ENCODE results near the gene GRIN3A.

GRIN3A gene

DNA sequence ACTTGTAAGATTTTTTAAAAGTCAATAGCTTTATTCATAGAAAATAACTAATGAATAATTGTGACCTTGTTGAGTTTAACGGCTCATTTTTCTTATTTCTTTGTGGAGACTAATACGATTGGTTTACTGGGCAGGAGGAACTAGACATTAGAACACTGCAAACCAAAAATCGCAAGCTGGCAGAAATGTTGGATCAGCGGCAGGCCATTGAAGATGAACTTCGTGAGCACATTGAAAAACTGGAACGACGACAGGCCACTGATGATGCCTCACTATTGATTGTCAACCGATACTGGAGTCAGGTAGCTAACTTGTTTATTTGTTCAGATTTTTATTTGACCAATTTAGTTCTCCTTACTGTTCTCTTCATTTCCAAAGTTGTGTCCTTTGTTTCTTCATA is 198.4 kb downstream of the GRIN3A start:
- no peak for TF ChIP-seq EZH2phosphoT487 (IDR thresholded peaks at IDR 0.05; ENCODE audit: borderline replicate concordance, low read length)
- TF ChIP-seq, protein P1, sequence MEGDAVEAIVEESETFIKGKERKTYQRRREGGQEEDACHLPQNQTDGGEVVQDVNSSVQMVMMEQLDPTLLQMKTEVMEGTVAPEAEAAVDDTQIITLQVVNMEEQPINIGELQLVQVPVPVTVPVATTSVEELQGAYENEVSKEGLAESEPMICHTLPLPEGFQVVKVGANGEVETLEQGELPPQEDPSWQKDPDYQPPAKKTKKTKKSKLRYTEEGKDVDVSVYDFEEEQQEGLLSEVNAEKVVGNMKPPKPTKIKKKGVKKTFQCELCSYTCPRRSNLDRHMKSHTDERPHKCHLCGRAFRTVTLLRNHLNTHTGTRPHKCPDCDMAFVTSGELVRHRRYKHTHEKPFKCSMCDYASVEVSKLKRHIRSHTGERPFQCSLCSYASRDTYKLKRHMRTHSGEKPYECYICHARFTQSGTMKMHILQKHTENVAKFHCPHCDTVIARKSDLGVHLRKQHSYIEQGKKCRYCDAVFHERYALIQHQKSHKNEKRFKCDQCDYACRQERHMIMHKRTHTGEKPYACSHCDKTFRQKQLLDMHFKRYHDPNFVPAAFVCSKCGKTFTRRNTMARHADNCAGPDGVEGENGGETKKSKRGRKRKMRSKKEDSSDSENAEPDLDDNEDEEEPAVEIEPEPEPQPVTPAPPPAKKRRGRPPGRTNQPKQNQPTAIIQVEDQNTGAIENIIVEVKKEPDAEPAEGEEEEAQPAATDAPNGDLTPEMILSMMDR (IDR thresholded peaks at IDR 0.05; ENCODE audit: low read depth, low read length, poor library complexity, severe bottlenecking) = no peak
- Histone ChIP-seq H3K4me2 (ENCODE audit: low read length) (no peak overlapping the region), H3K27me3 (ENCODE audit: control insufficient read depth, low read length) (no peaks in the 10 kb centered on the region), H3K79me2 (ENCODE audit: control insufficient read depth, low read length) (peaks cover 43% of the 10 kb centered on the region), H3F3A (ENCODE audit: control insufficient read depth, insufficient read depth) (no peaks in the 10 kb centered on the region), H4K20me1 (ENCODE audit: control insufficient read depth, insufficient read depth, low read depth, low read length) (peaks cover 5% of the 10 kb centered on the region; the same call in 1 of the 2 replicates), H3K9me2 (replicated peaks; ENCODE audit: control insufficient read depth, low read length) (no peaks in the 10 kb centered on the region), H3K27ac (ENCODE audit: low read depth, low read length) (no peak overlapping the region), H3K9me3 (ENCODE audit: control insufficient read depth, insufficient read depth, low read length) (no peaks in the 10 kb centered on the region), H3K4me1 (ENCODE audit: control insufficient read depth, low read length) (peaks cover 5% of the 10 kb centered on the region; the same call in 1 of the 2 replicates), H3K4me3 (ENCODE audit: low read length) (no peak overlapping the region), H3K36me3 (ENCODE audit: control insufficient read depth, low read length) (peaks cover 83% of the 10 kb centered on the region)

GRCh38 chr9:101536938-101537337 is 201.5 kb downstream of the GRIN3A start:
- TF ChIP-seq, protein P1 (IDR thresholded peaks at IDR 0.05; ENCODE audit: low read depth, low read length, poor library complexity, severe bottlenecking) = no peak
- TF ChIP-seq EZH2phosphoT487 (IDR thresholded peaks at IDR 0.05; ENCODE audit: borderline replicate concordance, low read length) = no peak
- no peak overlapping the region for H3K4me2 ChIP-seq (ENCODE audit: low read length)
- H3K36me3 ChIP-seq (ENCODE audit: control insufficient read depth, low read length) = peaks cover 63% of the 10 kb centered on the region

GRCh38 chr9:101536351-101536750 is 202.1 kb downstream of the GRIN3A start:
- H3K27ac ChIP-seq (ENCODE audit: low read depth, low read length) = no peak overlapping the region
- no peaks in the 10 kb centered on the region for H3K27me3 ChIP-seq (ENCODE audit: control insufficient read depth, low read length)
- peaks cover 5% of the 10 kb centered on the region; the same call in 1 of the 2 replicates for H4K20me1 ChIP-seq (ENCODE audit: control insufficient read depth, insufficient read depth, low read depth, low read length)
- peaks cover 60% of the 10 kb centered on the region for H3K36me3 ChIP-seq (ENCODE audit: control insufficient read depth, low read length)
- H3K9me3 ChIP-seq (ENCODE audit: control insufficient read depth, insufficient read depth, low read length) = no peaks in the 10 kb centered on the region
- no peak overlapping the region for H3K4me3 ChIP-seq (ENCODE audit: low read length)
- TF ChIP-seq, protein P1 (IDR thresholded peaks at IDR 0.05; ENCODE audit: low read depth, low read length, poor library complexity, severe bottlenecking) = no peak
- no peak for TF ChIP-seq EZH2phosphoT487 (IDR thresholded peaks at IDR 0.05; ENCODE audit: borderline replicate concordance, low read length)
- H3K79me2 ChIP-seq (ENCODE audit: control insufficient read depth, low read length) = peaks cover 57% of the 10 kb centered on the region
- H3K4me1 ChIP-seq (ENCODE audit: control insufficient read depth, low read length) = peaks cover 17% of the 10 kb centered on the region
- H3K9me2 ChIP-seq (replicated peaks; ENCODE audit: control insufficient read depth, low read length) = no peaks in the 10 kb centered on the region
- H3K4me2 ChIP-seq (ENCODE audit: low read length) = no peak overlapping the region
- H3F3A ChIP-seq (ENCODE audit: control insufficient read depth, insufficient read depth) = no peaks in the 10 kb centered on the region

More at GRCh38 chr9:101536938-101537337, 201.5 kb downstream of the GRIN3A start:
- no peaks in the 10 kb centered on the region for H3K27me3 ChIP-seq (ENCODE audit: control insufficient read depth, low read length)
- peaks cover 17% of the 10 kb centered on the region for H3K4me1 ChIP-seq (ENCODE audit: control insufficient read depth, low read length)
- no peaks in the 10 kb centered on the region for H3F3A ChIP-seq (ENCODE audit: control insufficient read depth, insufficient read depth)
- H4K20me1 ChIP-seq (ENCODE audit: control insufficient read depth, insufficient read depth, low read depth, low read length) = peaks cover 5% of the 10 kb centered on the region; the same call in 1 of the 2 replicates
- no peak overlapping the region for H3K4me3 ChIP-seq (ENCODE audit: low read length)
- H3K27ac ChIP-seq (ENCODE audit: low read depth, low read length) = no peak overlapping the region
- H3K79me2 ChIP-seq (ENCODE audit: control insufficient read depth, low read length) = peaks cover 57% of the 10 kb centered on the region
- H3K9me3 ChIP-seq (ENCODE audit: control insufficient read depth, insufficient read depth, low read length) = no peaks in the 10 kb centered on the region
- H3K9me2 ChIP-seq (replicated peaks; ENCODE audit: control insufficient read depth, low read length) = no peaks in the 10 kb centered on the region
